ENCODE measurements around the gene KCNQ2.
"Not testable (repeated sequence)": the region's sequence is repeated elsewhere in the genome, so short reads cannot be mapped to it uniquely, and the experiment has no call there.

Gene KCNQ2

GRCh38 chr20:63486300-63486855, 13.9 kb upstream of the KCNQ2 start:
- DNase-seq (ENCODE audit: low read depth): no peak
- no peak for TF ChIP-seq CTCF (IDR thresholded peaks at IDR 0.05; ENCODE audit: low read depth, low read length, missing control alignments)
- H3K4me3 ChIP-seq (ENCODE audit: low read depth, low read length): no peak overlapping the region
- in situ Hi-C loops (cut with HindIII; ENCODE audit: low sequenced_read_pairs): no loop called here

GRCh38 chr20:63484651-63485403, 12.4 kb upstream of the KCNQ2 start:
- in situ Hi-C loops (cut with HindIII; ENCODE audit: low sequenced_read_pairs): no loop called here
- no peak for TF ChIP-seq CTCF (IDR thresholded peaks at IDR 0.05; ENCODE audit: low read depth, low read length, missing control alignments)
- no peak overlapping the region for H3K4me3 ChIP-seq (ENCODE audit: low read depth, low read length)
- DNase-seq (ENCODE audit: low read depth): no peak

GRCh38 chr20:63484236-63484635, 11.8 kb upstream of the KCNQ2 start:
- H3K4me3 ChIP-seq (ENCODE audit: low read depth, low read length): no peak overlapping the region
- no peak for TF ChIP-seq CTCF (IDR thresholded peaks at IDR 0.05; ENCODE audit: low read depth, low read length, missing control alignments)
- in situ Hi-C loops (cut with HindIII; ENCODE audit: low sequenced_read_pairs): no loop called here
- no peak for DNase-seq (ENCODE audit: low read depth)

- TF ChIP-seq CTCF (IDR thresholded peaks at IDR 0.05; ENCODE audit: low read depth, low read length, missing control alignments): no peak
- no peak for DNase-seq (ENCODE audit: low read depth)
- H3K4me3 ChIP-seq (ENCODE audit: low read depth, low read length): no peak overlapping the region
- in situ Hi-C loops (cut with HindIII; ENCODE audit: low sequenced_read_pairs): no loop called here
Observed at GRCh38 chr20:63483834-63484233, 11.4 kb upstream of the KCNQ2 start.

- TF ChIP-seq CTCF (IDR thresholded peaks at IDR 0.05; ENCODE audit: low read depth, low read length, missing control alignments): no peak
- in situ Hi-C loops (cut with HindIII; ENCODE audit: low sequenced_read_pairs): no loop called here
- DNase-seq (ENCODE audit: low read depth): no peak
- no peak overlapping the region for H3K4me3 ChIP-seq (ENCODE audit: low read depth, low read length)
Observed at GRCh38 chr20:63482021-63482587, 9.6 kb upstream of the KCNQ2 start.

- in situ Hi-C loops (cut with HindIII; ENCODE audit: low sequenced_read_pairs): no loop called here
- TF ChIP-seq CTCF (IDR thresholded peaks at IDR 0.05; ENCODE audit: low read depth, low read length, missing control alignments): no peak
- H3K4me3 ChIP-seq (ENCODE audit: low read depth, low read length): no peak overlapping the region
- no peak for DNase-seq (ENCODE audit: low read depth)
Observed at GRCh38 chr20:63481503-63481902, 9.0 kb upstream of the KCNQ2 start.

- DNase-seq (ENCODE audit: low read depth); H3K4me3 ChIP-seq (ENCODE audit: low read depth, low read length): not testable (repeated sequence)
- in situ Hi-C loops (cut with HindIII; ENCODE audit: low sequenced_read_pairs): loop anchor here (10.0 kb wide), 2 partner anchors 85 to 185 kb away; partner anchors contain the start of gene COL20A1
Observed at GRCh38 chr20:63479695-63480419, 7.4 kb upstream of the KCNQ2 start.

Data from astrocyte of the cerebellum (primary cell).